Fibroblast of skin of left biceps (primary cell): ENCODE data around the gene ACVR1B.
A peak's percentile ranks its signal among the peaks of the same experiment; 100 is the strongest.
"Not testable (repeated sequence)": the region's sequence is repeated elsewhere in the genome, so short reads cannot be mapped to it uniquely, and the experiment has no call there.

Experiments
- DNase-seq, 2 experiments: peaks; one replicate each; pipeline ENCODE4 v3.0.0-alpha.2; 2013; ENCODE audit warnings: low read depth in 2 of 2

The ACVR1B gene

GRCh38 chr12:51970904-51971646, 19.6 kb downstream of the ACVR1B start:
- DNase-seq, result no peak

- no peak for DNase-seq
Observed at GRCh38 chr12:51971679-51972421, 20.4 kb downstream of the ACVR1B start.

- DNase-seq, result no peak
Observed at GRCh38 chr12:51972422-51972812, 20.9 kb downstream of the ACVR1B start.

GRCh38 chr12:51972849-51973273, 21.4 kb downstream of the ACVR1B start:
- DNase-seq, result no peak

GRCh38 chr12:51973560-51973959, 22.1 kb downstream of the ACVR1B start:
- no peak for DNase-seq

GRCh38 chr12:51974646-51975045, 23.1 kb downstream of the ACVR1B start:
- DNase-seq, result no peak

GRCh38 chr12:51975196-51975595, 23.7 kb downstream of the ACVR1B start:
- DNase-seq, result no peak

- peak; percentile 52 to 53 for DNase-seq
Observed at GRCh38 chr12:51976376-51977160, 25.1 kb downstream of the ACVR1B start.

- DNase-seq, result no peak
Observed at GRCh38 chr12:51977320-51977753, 25.8 kb downstream of the ACVR1B start.

GRCh38 chr12:51979306-51979705, 27.8 kb downstream of the ACVR1B start:
- DNase-seq, result not testable (repeated sequence)

- DNase-seq, result no peak
Observed at GRCh38 chr12:51980051-51980808, 28.7 kb downstream of the ACVR1B start.

- DNase-seq, result no peak
Observed at GRCh38 chr12:51980809-51981127, 29.3 kb downstream of the ACVR1B start.

GRCh38 chr12:51984657-51985056, 33.2 kb downstream of the ACVR1B start:
- no peak for DNase-seq

- no peak for DNase-seq
Observed at GRCh38 chr12:51985154-51985835, 33.8 kb downstream of the ACVR1B start.

GRCh38 chr12:51986834-51987233, 35.3 kb downstream of the ACVR1B start:
- no peak for DNase-seq

- DNase-seq, result no peak
Observed at GRCh38 chr12:51992246-51992645, 40.7 kb downstream of the ACVR1B start.

GRCh38 chr12:51994539-51994820, 43.0 kb downstream of the ACVR1B start:
- no peak for DNase-seq

GRCh38 chr12:51994959-51995358, 43.5 kb downstream of the ACVR1B start:
- DNase-seq, result no peak

GRCh38 chr12:51997136-51997535, 45.6 kb downstream of the ACVR1B start:
- DNase-seq, result no peak

GRCh38 chr12:52003016-52003550, 51.6 kb downstream of the ACVR1B start:
- no peak for DNase-seq

- no peak for DNase-seq
Observed at GRCh38 chr12:52003591-52003990, 52.1 kb downstream of the ACVR1B start.
